Measurements from ENCODE around the gene SIPA1L3.

The SIPA1L3 gene

GRCh38 chr19:38044267-38045111, 137.5 kb downstream of the SIPA1L3 start:
- no peak for TF ChIP-seq CTCF (conservative IDR thresholded peaks at IDR 0.05; ENCODE audit: low read depth)
- CTCF ChIA-PET: interaction anchor here (0.5 to 0.7 kb wide), 3 partner anchors 17 to 142 kb away, joined by 3 to 4 read pairs (median 3); no protein-coding TSS in a partner anchor
- DNase-seq (ENCODE audit: low spot score): peak; percentile 26
- POLR2A ChIA-PET (ENCODE audit: low non-redundant PET): interaction anchor here (1.1 kb wide), 1 partner anchor 11 kb away, joined by 4 read pairs; no protein-coding TSS in a partner anchor
- H3K27ac ChIP-seq: no peak overlapping the region

GRCh38 chr19:38045554-38046253, 138.7 kb downstream of the SIPA1L3 start:
- CTCF ChIA-PET: no interaction called here
- TF ChIP-seq CTCF (conservative IDR thresholded peaks at IDR 0.05; ENCODE audit: low read depth): no peak
- DNase-seq (ENCODE audit: low spot score): no peak
- POLR2A ChIA-PET (ENCODE audit: low non-redundant PET): no interaction called here
- H3K27ac ChIP-seq: peak overlapping the region; percentile 13; the same call in 1 of the 2 replicates

- ChIA-PET POLR2A (ENCODE audit: low non-redundant PET) (no interaction called here), CTCF (interaction anchor here (0.6 kb wide), 1 partner anchor 89 kb away, joined by 3 read pairs; no protein-coding TSS in a partner anchor)
- TF ChIP-seq CTCF (conservative IDR thresholded peaks at IDR 0.05; ENCODE audit: low read depth): no peak
- no peak overlapping the region for H3K27ac ChIP-seq
- no peak for DNase-seq (ENCODE audit: low spot score)
Measured at GRCh38 chr19:38046254-38047048, 139.4 kb downstream of the SIPA1L3 start.

- DNase-seq (ENCODE audit: low spot score): no peak
- no peak overlapping the region for H3K27ac ChIP-seq
- POLR2A ChIA-PET (ENCODE audit: low non-redundant PET): no interaction called here
- no peak for TF ChIP-seq CTCF (conservative IDR thresholded peaks at IDR 0.05; ENCODE audit: low read depth)
- CTCF ChIA-PET: no interaction called here
Measured at GRCh38 chr19:38047049-38047438, 140.0 kb downstream of the SIPA1L3 start.

- CTCF ChIA-PET: no interaction called here
- POLR2A ChIA-PET (ENCODE audit: low non-redundant PET): no interaction called here
- no peak for TF ChIP-seq CTCF (conservative IDR thresholded peaks at IDR 0.05; ENCODE audit: low read depth)
- no peak for DNase-seq (ENCODE audit: low spot score)
- peak overlapping the region; percentile 53; the same call in 1 of the 2 replicates for H3K27ac ChIP-seq
Measured at GRCh38 chr19:38047641-38048040, 140.6 kb downstream of the SIPA1L3 start.

- CTCF ChIA-PET: interaction anchor here (0.6 kb wide), 1 partner anchor 108 kb away, joined by 3 read pairs; no protein-coding TSS in a partner anchor
- no peak for DNase-seq (ENCODE audit: low spot score)
- H3K27ac ChIP-seq: peak overlapping the region; percentile 53
- TF ChIP-seq CTCF (conservative IDR thresholded peaks at IDR 0.05; ENCODE audit: low read depth): no peak
- POLR2A ChIA-PET (ENCODE audit: low non-redundant PET): no interaction called here
Measured at GRCh38 chr19:38049105-38049649, 142.2 kb downstream of the SIPA1L3 start.

All from RWPE1 (cell line).